ENCODE measurements around the gene MSI2. TPM values are rescaled to one million over a fixed set of nuclear protein-coding genes. Genes with fewer than 3 reads are reported as not detected.

Gene MSI2
- total RNA-seq, 4 donors from 2014 or later, result 27.3 to 50.4 (median 36.8) TPM

GRCh38 chr17:57543230-57543629, 286.9 kb downstream of the MSI2 start:
- H3K27ac ChIP-seq, result no peak overlapping the region
- H3K4me1 ChIP-seq, result peaks cover 0 to 11% (median 0%) of the 10 kb centered on the region in 3 donors
- ATAC-seq, result no peak
- H3K4me3 ChIP-seq, result no peak overlapping the region
- no peaks in the 10 kb centered on the region for H3K9me3 ChIP-seq
- TF ChIP-seq POLR2A (IDR thresholded peaks at IDR 0.05) (no peak), EP300 (IDR thresholded peaks at IDR 0.05) (no peak), POLR2AphosphoS5 (IDR thresholded peaks at IDR 0.05) (no peak)
- TF ChIP-seq, protein P1, sequence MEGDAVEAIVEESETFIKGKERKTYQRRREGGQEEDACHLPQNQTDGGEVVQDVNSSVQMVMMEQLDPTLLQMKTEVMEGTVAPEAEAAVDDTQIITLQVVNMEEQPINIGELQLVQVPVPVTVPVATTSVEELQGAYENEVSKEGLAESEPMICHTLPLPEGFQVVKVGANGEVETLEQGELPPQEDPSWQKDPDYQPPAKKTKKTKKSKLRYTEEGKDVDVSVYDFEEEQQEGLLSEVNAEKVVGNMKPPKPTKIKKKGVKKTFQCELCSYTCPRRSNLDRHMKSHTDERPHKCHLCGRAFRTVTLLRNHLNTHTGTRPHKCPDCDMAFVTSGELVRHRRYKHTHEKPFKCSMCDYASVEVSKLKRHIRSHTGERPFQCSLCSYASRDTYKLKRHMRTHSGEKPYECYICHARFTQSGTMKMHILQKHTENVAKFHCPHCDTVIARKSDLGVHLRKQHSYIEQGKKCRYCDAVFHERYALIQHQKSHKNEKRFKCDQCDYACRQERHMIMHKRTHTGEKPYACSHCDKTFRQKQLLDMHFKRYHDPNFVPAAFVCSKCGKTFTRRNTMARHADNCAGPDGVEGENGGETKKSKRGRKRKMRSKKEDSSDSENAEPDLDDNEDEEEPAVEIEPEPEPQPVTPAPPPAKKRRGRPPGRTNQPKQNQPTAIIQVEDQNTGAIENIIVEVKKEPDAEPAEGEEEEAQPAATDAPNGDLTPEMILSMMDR (IDR thresholded peaks at IDR 0.05), result no peak
- H3K36me3 ChIP-seq, result no peaks in the 10 kb centered on the region
- H3K27me3 ChIP-seq, result no peaks in the 10 kb centered on the region
- WGBS, 2 donors (ENCODE audit: low coverage in 1 of 2), result 89 to 100% methylated on average over 1 to 4 of the region's 4 CpGs

GRCh38 chr17:57544401-57544800, 288.1 kb downstream of the MSI2 start:
- H3K36me3 ChIP-seq, result no peaks in the 10 kb centered on the region
- H3K4me3 ChIP-seq, result no peak overlapping the region
- TF ChIP-seq, protein P1 (IDR thresholded peaks at IDR 0.05), result no peak
- TF ChIP-seq POLR2A (IDR thresholded peaks at IDR 0.05), result no peak
- TF ChIP-seq POLR2AphosphoS5 (IDR thresholded peaks at IDR 0.05), result no peak
- TF ChIP-seq EP300 (IDR thresholded peaks at IDR 0.05), result no peak
- ATAC-seq, result no peak
- no peaks in the 10 kb centered on the region for H3K9me3 ChIP-seq
- H3K4me1 ChIP-seq, result peaks cover 0 to 16% (median 0%) of the 10 kb centered on the region in 3 donors
- WGBS, 2 donors (ENCODE audit: low coverage in 1 of 2), result 91 to 92% methylated on average over 2 to 5 of the region's 5 CpGs
- no peaks in the 10 kb centered on the region for H3K27me3 ChIP-seq
- H3K27ac ChIP-seq, result no peak overlapping the region

DNA sequence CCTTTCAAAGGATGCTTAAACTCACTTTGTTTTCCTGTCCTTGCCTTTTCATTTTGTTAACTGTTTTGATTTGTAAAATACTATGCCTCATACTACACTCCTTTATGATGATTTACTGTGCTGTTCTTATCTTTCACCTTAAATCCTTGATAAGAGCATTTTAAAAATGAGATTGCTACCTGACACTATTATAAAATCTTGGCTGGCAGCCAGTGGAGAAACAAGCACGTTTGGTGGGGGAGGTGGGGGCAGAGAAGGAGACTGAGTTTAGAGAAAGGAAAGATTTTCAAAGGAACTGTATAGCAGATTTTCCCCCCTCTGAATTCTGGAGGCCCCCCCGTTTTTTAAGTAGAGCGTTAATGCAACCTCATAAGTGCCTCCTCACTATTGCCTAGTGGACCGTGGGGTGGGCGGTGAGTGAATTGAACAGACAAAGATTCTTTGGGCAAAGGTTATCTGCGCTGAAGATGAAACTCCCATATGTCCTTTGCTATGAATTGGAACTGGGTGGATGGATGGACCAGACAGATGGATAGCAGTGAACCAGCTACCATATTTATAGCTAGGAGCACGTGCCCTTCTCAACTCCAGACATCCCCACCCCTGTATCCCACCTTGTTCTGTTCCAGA, 288.6 kb downstream of the MSI2 start:
- no peak for TF ChIP-seq POLR2A (IDR thresholded peaks at IDR 0.05)
- TF ChIP-seq, protein P1 (IDR thresholded peaks at IDR 0.05), result no peak
- no peak for TF ChIP-seq POLR2AphosphoS5 (IDR thresholded peaks at IDR 0.05)
- TF ChIP-seq EP300 (IDR thresholded peaks at IDR 0.05), result no peak
- 74 to 92% methylated on average over 2 to 7 of the region's 7 CpGs for WGBS, 2 donors (ENCODE audit: low coverage in 1 of 2)
- Histone ChIP-seq H3K36me3 (no peaks in the 10 kb centered on the region), H3K9me3 (no peaks in the 10 kb centered on the region), H3K27me3 (no peaks in the 10 kb centered on the region), H3K4me1 (peaks cover 0 to 18% (median 0%) of the 10 kb centered on the region in 3 donors), H3K27ac (no peak overlapping the region), H3K4me3 (no peak overlapping the region)
- ATAC-seq, result no peak

GRCh38 chr17:57545731-57546342, 289.5 kb downstream of the MSI2 start:
- no peak overlapping the region for H3K27ac ChIP-seq
- WGBS, 2 donors (ENCODE audit: low coverage in 1 of 2), result 91 to 95% methylated on average over 8 to 12 of the region's 19 CpGs
- peaks cover 0 to 22% (median 0%) of the 10 kb centered on the region in 3 donors for H3K4me1 ChIP-seq
- H3K27me3 ChIP-seq, result no peaks in the 10 kb centered on the region
- H3K9me3 ChIP-seq, result no peaks in the 10 kb centered on the region
- H3K4me3 ChIP-seq, result no peak overlapping the region
- no peaks in the 10 kb centered on the region for H3K36me3 ChIP-seq
- no peak for ATAC-seq
- no peak for TF ChIP-seq EP300 (IDR thresholded peaks at IDR 0.05)
- no peak for TF ChIP-seq POLR2AphosphoS5 (IDR thresholded peaks at IDR 0.05)
- TF ChIP-seq, protein P1 (IDR thresholded peaks at IDR 0.05), result no peak
- no peak for TF ChIP-seq POLR2A (IDR thresholded peaks at IDR 0.05)

Data from gastroesophageal sphincter (tissue), 4 donors.